GM21360 (cell line): Measurements from ENCODE around the gene NPFFR1.
"Not testable (repeated sequence)": the region's sequence is repeated elsewhere in the genome, so short reads cannot be mapped to it uniquely, and the experiment has no call there.

Experiments
- ATAC-seq: cut with Tn5 transposase; IDR thresholded peaks from one replicate; pipeline ENCODE4 v1.9.1; 2021; ENCODE audit warnings: mild to moderate bottlenecking, moderate library complexity; ENCODE audit not compliant: unreplicated experiment

NPFFR1 gene

DNA sequence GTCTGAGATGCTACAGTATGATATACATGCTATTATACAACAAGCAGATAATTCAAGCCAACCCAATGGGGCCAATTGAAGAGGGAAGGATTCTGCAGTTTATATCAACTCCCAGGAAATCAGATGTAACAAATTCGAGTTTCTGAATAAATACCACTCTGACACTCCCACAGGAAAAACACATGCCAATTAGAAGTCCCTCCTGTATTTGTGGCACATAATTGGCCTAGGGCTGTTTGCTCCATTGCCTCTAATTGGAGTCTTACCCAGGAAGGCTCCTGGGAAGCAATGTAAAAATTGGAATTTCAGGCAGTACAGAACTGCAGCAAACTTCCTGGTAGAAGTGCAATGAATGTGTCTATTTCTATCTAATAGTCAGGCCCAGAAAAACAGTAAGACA, 55.3 kb downstream of the NPFFR1 start:
- ATAC-seq: no peak

DNA sequence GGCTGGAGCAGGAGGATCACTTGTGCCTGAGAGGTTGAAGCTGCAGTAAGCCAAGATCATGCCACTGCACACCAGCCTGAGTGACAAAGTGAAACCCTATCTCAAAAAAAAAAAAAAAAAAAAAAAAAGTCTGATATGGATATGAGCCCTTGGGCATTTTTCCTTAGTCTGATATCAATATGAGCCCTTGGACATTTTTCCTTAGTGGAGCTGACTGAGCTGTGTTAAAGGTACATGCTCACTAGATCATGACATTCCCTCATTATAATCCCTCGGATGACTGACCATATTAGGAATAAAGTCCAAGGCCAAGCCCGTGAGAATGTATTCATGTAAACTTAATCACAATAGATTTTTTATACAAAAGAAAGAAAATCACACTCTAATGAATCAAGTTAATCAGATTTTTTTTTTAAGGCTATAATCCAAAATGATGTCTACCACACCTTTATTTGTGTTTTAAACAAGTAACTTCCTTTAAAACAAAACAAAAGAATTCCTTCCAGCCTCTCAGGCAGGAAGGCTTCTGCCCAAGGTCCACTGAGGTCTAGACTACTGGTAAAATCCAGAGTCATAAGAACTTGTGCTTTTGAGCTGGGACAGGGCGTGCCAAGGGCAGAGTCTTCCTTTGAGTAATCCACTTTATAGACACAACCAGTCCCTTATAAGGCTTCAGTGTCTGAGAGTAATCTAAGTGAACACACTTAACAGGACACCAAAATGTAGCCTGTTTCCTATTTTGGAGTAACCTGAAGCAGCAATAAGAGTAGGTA, 56.1 kb downstream of the NPFFR1 start:
- no peak for ATAC-seq

DNA sequence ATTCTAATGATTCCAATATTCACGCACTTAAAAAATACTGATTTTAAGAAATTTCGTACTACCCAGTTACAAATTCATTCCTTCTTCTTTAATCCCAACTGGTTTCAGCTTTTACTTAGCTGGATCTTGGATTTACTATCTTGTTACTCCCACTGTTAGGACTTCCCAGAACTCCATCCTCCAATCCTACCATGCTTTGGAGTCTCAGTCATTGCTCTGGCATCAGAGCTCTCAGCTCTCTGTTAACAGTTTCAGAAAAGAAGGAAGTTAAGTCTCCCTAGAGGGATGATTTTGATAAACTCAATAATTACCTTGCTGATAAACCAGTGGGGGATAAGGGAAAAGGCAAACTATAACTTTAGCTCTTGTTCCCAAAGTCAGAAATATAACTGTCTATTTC, 60.1 kb downstream of the NPFFR1 start:
- no peak for ATAC-seq

DNA sequence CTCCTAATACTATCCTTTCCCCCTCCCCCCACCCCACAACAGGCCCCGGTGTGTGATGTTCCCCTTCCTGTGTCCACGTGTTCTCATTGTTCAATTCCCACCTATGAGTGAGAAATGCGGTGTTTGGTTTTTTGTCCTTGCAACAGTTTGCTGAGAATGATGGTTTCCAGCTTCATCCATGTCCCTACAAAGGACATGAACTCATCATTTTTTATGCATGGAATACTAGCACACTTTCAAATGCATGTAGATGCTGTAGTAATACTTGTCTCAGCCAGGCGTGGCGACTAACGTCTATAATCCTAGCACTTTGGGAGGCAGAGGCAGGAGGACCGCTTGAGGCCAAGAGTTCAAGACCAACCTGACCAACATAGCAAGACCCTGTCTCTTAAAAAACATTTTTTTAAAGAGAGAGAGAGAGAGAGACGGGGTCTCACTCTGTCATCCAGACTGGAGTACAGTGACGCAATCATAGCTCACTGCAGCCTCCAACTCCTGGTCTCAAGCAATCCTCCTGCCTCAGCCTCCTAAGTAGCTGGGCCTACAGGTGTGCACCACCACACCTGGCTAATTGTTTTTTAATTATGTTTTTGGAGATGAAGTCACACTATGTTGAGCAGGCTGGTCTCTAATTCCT, 60.9 kb downstream of the NPFFR1 start:
- ATAC-seq: not testable (repeated sequence)

DNA sequence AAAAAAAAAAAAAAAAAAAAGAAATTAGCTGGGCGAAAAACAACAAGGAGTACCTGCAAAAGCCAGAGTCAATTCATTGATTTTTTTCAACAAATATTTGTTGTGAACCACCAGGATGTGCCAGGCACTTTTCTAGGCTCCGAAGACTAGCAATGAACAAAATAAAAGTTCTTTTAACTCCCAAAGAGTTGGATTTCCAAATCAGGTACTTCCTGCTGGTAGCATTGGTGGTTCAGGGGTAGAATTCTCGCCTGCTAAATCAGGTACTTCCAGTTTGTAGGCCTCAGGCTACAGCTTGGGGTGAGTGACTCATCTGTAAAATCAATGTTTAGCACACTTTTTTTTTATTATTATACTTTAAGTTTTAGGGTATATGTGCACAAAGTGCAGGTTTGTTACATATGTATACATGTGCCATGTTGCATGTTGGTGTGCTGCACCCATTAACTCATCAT, 61.4 kb downstream of the NPFFR1 start:
- no peak for ATAC-seq

DNA sequence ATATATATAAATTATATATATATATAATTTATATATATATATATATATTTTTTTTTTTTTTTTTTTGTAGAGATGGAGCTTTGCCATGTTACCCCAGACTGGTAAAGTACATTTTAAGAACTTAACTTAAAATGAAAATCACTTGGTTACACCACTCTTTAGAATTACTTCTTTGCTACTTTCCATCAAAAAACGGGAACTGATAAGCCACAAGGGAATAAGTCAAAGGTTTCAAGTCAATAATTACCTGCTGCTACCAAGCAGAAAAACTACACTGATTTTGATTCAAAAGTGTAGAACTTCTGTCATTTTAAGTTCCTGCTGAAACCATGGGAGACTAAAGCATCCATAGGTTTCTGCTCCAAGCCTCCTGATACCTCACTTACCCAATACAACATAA, 62.8 kb downstream of the NPFFR1 start:
- ATAC-seq: no peak

DNA sequence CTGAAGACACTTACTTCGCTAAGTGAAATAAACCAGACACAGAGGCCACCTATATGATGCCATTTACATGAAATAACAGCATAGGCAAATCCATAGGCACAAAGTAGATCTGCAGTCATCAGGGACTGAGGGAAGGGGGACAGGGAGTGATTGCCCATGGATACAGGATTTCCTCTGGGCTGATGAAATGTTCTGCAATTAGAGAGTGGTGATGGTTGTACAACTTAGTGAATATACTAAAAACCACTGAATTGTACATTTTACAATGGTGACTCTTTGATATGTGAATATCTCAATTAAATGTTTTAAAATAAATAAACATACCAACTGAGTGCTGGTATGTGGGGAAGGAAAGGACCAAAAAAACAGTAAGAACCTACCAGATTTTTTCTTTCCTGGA, 70.9 kb downstream of the NPFFR1 start:
- no peak for ATAC-seq

DNA sequence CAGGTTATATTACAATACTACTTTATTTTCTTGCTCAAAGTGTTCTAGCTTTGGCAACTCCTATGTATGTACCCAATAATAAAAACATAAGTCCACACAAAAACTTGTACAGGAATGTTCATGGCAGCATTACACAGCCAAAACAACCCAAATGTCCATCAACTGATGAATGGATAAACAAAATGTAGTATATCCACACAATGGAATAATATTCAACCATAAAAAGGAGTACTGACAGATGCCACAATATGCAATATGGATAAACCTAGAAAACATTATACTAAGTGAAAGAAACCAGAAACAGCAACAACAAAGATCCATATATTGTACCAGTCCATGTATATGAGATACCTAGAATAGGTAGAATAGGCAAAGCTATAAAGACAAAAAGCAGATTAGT, 71.5 kb downstream of the NPFFR1 start:
- ATAC-seq: no peak

DNA sequence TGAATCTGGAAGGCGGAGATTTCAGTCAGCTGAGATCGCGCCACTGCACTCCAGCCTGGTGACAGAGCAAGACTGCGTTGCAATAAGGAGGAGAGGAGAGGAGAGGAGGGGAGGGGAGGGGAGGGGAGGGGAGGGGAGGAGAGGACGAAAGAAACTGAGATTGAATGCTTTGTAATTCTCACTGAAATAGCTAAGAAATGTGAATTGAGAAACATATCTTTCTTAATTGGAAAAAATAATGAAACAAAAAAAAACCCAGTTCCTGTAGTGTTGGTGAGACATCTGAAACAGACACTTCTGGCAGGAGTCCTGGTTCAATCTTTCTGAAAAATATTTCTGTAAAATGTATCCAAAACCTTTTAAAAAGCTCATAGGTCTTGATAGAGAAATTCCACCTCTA, 77.0 kb downstream of the NPFFR1 start:
- no peak for ATAC-seq

DNA sequence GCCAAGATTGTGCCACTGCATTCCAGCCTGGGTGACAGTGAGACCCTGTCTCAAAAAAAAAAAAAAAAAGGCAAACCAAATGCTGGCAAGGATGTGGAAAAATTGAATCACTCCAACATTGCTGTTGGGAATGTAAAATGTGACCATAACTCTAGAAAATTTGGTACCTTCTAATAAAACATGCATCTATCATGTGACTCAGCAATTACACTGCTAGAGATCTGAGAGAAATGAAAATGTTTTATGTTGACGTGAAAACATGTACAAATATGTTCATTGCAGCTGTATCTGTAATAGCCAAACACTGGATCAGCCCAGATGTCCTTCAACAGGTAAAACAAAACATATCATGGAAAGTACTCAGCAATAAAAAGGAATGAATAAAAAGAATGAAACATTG, 82.7 kb downstream of the NPFFR1 start:
- ATAC-seq: no peak

DNA sequence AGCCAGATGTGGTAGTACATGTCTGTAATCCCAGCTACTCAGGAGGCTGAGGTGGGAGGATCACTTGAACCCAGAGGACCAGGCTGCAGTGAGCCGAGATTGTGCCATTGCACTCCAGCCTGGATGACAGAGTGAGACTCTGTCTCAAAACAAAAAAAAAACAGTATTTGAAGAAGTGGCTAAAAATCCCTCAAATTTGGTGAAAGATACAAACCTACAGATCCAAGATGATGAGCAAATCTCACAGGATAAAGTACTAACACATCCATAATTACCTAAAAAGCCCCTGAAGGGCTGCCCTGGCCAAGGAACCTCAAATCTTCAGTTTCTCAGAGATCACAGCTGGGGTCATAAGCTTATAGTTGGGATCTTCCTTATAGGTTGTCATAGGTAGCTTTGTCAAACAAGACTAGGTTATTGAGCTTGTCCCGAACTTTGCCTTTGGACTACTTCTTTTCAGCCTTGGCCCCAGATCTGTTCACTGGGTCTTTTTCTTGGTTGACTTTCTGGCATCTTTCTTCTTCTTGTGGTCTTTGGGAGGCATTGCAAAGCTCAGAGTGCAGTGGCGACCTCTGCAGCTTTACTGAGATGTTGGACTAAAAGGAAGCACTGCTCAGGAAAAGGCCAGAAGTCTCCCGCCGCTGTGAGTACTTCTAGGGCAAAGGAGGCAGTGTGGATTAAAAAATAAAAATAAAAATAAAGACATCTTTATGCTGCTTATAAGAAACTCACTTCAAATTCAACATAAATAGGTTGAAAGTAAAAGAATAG, 84.9 kb downstream of the NPFFR1 start:
- no peak for ATAC-seq
